SW 1271 (cell line): ENCODE measurements around the gene METAP1.
"Not testable (repeated sequence)": the region's sequence is repeated elsewhere in the genome, so short reads cannot be mapped to it uniquely, and the experiment has no call there.

Source experiments
- DNase-seq, 2 experiments: peaks; one replicate each; lab custom pipeline; 2025; lab: John Stamatoyannopoulos, UW

The METAP1 gene

GRCh38 chr4:98997166-98997565 lies 1.6 kb downstream of the METAP1 start:
- DNase-seq: no peak

- DNase-seq: no peak
These were observed 3.0 kb downstream of the METAP1 start for GRCh38 chr4:98998551-98998950.

- no peak for DNase-seq
These were observed 6.8 kb downstream of the METAP1 start for GRCh38 chr4:99002279-99002678.

GRCh38 chr4:99008051-99008450 lies 12.5 kb downstream of the METAP1 start:
- DNase-seq: no peak

- DNase-seq: no peak
These were observed 16.4 kb downstream of the METAP1 start for GRCh38 chr4:99011910-99012309.

- no peak for DNase-seq
These were observed 17.9 kb downstream of the METAP1 start for GRCh38 chr4:99013402-99013843.

- DNase-seq: no peak
These were observed 18.5 kb downstream of the METAP1 start for GRCh38 chr4:99013884-99014523.

GRCh38 chr4:99021386-99021785 lies 25.9 kb downstream of the METAP1 start:
- no peak for DNase-seq

- DNase-seq: no peak
These were observed 27.0 kb downstream of the METAP1 start for GRCh38 chr4:99022566-99022965.

GRCh38 chr4:99023800-99024251 lies 28.3 kb downstream of the METAP1 start:
- DNase-seq: not testable (repeated sequence)

- DNase-seq: no peak
These were observed 29.2 kb downstream of the METAP1 start for GRCh38 chr4:99024481-99025275.

GRCh38 chr4:99025506-99025905 lies 30.0 kb downstream of the METAP1 start:
- DNase-seq: no peak

- no peak for DNase-seq
These were observed 31.8 kb downstream of the METAP1 start for GRCh38 chr4:99027304-99027703.

- no peak for DNase-seq
These were observed 32.7 kb downstream of the METAP1 start for GRCh38 chr4:99028187-99028586.

GRCh38 chr4:99029018-99029735 lies 33.7 kb downstream of the METAP1 start:
- DNase-seq: no peak

GRCh38 chr4:99029852-99030251 lies 34.3 kb downstream of the METAP1 start:
- DNase-seq: no peak

- no peak for DNase-seq
These were observed 38.4 kb downstream of the METAP1 start for GRCh38 chr4:99033956-99034355.

GRCh38 chr4:99038213-99038612 lies 42.7 kb downstream of the METAP1 start:
- no peak for DNase-seq

GRCh38 chr4:99043346-99043745 lies 47.8 kb downstream of the METAP1 start:
- DNase-seq: no peak

GRCh38 chr4:99047710-99048109 lies 52.2 kb downstream of the METAP1 start:
- no peak for DNase-seq

GRCh38 chr4:99052902-99053301 lies 57.4 kb downstream of the METAP1 start:
- DNase-seq: no peak

- no peak for DNase-seq
These were observed 59.0 kb downstream of the METAP1 start for GRCh38 chr4:99054428-99054994.
